ENCODE measurements around the gene HOXC12. TPM values are rescaled to one million over a fixed set of nuclear protein-coding genes. Genes with fewer than 3 reads are reported as not detected.

HOXC12 gene
- total RNA-seq, 6 donors from 2014 or later: not detected

DNA sequence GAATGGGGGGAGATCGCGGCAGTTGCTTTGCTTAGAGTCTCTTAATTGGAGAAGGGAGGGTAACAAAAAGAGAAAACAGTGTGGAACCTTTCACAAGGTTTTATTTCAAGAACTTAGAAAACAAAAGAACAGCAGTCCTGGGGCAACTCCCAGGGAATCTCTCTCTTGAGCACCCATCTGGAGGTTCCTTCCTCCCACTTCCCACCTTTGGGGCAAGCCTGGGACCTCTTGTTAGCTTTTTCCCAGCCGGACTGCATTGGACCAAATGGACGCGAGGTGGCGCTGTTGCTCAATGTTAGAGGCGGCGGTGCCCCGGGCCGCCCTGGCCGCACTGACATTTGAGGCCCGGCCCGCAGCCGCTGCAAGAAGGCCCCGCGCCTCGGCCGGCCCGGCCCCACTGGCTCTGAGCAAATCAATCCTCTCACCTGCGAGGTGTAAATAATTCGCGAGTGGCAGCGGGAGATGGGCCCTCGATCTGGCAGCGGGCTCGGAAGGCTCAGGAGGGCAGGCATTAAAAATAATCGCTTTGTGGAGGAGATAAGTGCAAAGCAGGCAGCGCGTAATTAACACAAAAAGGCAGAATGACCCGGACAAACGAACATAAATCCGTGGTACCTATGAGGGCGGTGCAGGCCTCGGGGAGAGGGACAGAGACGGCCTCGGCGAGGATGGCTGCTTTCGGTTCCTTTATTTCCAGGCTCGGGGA, 51.3 kb downstream of the HOXC12 start:
- Histone ChIP-seq H3K36me3 (no peaks in the 10 kb centered on the region), H3K9me3 (no peaks in the 10 kb centered on the region), H3K27ac (no peak overlapping the region), H3K4me3 (peak overlapping the region in 3 of 4 donors; percentile 19 to 42 (median 37)), H3K4me1 (peaks cover 12 to 27% (median 15%) of the 10 kb centered on the region in 4 donors), H3K27me3 (peaks cover 3 to 93% (median 48%) of the 10 kb centered on the region in 4 donors)
- peak; percentile 89 to 93 for DNase-seq
- TF ChIP-seq POLR2AphosphoS5 (IDR thresholded peaks at IDR 0.05) (no peak), EP300 (IDR thresholded peaks at IDR 0.05) (no peak)
- TF ChIP-seq, protein P1, sequence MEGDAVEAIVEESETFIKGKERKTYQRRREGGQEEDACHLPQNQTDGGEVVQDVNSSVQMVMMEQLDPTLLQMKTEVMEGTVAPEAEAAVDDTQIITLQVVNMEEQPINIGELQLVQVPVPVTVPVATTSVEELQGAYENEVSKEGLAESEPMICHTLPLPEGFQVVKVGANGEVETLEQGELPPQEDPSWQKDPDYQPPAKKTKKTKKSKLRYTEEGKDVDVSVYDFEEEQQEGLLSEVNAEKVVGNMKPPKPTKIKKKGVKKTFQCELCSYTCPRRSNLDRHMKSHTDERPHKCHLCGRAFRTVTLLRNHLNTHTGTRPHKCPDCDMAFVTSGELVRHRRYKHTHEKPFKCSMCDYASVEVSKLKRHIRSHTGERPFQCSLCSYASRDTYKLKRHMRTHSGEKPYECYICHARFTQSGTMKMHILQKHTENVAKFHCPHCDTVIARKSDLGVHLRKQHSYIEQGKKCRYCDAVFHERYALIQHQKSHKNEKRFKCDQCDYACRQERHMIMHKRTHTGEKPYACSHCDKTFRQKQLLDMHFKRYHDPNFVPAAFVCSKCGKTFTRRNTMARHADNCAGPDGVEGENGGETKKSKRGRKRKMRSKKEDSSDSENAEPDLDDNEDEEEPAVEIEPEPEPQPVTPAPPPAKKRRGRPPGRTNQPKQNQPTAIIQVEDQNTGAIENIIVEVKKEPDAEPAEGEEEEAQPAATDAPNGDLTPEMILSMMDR (IDR thresholded peaks at IDR 0.05): peak; percentile 92 to 96 (median 94)
- peak; percentile 84 to 94 for ATAC-seq (ENCODE audit: low FRiP score in 2 of 2)
- WGBS, 2 donors: 7 to 9% methylated on average over 31 to 37 of the region's 39 CpGs

DNA sequence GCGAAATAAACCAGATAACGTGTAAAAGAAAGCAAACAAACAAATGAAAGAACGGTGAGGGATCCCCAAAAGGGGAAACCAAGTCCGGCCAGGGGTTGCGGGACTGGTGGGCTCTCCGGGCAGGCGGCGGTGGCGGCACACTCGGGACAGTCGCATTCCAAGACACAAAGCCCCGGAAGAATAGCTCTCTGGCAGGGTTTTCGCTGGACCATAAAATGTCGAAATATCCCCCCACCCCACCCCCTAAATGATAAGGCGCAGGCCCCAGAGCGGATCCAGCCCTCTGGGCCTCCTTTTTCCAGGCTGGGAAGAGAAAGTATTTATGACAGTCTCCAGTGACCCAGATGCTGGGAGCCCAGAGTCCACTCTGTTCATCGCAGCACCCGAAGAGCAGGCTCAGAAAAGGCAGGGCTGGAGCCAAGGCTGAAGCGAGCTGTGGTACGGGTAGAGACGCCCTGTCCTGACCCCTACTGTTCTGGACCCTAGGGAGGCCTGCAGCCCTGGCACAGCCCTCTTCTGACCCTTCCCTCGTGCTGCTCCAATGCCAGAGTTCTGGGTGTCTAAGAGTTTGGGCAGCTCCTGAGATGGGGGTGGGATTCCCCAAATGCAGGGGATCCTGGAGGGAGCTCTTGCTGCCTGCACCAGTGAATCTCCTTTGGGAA, 52.0 kb downstream of the HOXC12 start:
- Histone ChIP-seq H3K36me3 (no peaks in the 10 kb centered on the region), H3K27ac (no peak overlapping the region), H3K4me1 (peaks cover 13 to 27% (median 17%) of the 10 kb centered on the region in 4 donors), H3K27me3 (peaks cover 3 to 92% (median 47%) of the 10 kb centered on the region in 4 donors), H3K4me3 (peak overlapping the region in 3 of 4 donors; percentile 19 to 42 (median 37)), H3K9me3 (no peaks in the 10 kb centered on the region)
- no peak for ATAC-seq (ENCODE audit: low FRiP score in 2 of 2)
- 15 to 26% methylated on average over 17 to 22 of the region's 22 CpGs for WGBS, 2 donors
- peak in 1 of 2 donors; percentile 57 for DNase-seq
- no peak for TF ChIP-seq POLR2A (IDR thresholded peaks at IDR 0.05)
- no peak for TF ChIP-seq EP300 (IDR thresholded peaks at IDR 0.05)
- TF ChIP-seq, protein P1 (IDR thresholded peaks at IDR 0.05): no peak

DNA sequence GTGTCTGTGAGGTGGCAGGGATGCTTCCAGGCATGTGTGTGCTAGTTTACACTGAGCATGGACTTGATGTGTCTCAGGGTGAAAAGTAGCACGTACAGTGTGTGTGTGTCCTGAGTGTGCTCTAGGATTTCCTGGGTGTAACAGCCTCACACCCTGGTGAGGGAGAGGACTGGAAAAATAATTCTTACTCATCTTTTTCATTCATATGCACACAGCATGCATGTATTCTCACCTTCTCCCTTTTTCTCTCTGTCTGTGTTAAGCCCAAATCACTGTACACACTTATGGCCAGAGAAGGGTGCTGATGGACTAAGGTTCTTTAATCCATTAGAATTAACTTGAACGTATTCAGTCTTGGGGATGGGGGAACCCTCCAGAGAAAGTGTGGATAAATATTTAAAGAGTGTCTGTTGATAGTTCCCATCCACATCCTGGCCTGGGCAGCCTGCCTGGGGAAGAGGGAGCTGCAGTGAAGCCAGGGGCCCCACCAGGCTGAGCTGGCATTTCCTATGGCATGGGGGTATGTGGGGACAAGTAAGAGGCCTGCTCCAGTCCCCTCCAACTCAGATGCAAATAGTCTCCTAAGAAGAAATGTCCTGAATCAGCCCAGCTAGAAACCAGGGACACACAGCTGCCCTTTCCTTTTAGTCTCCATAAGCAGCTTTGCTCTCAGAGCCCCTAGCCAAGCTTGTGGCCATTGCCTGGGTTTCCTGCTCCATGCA, 53.0 kb downstream of the HOXC12 start:
- Histone ChIP-seq H3K4me3 (no peak overlapping the region), H3K9me3 (no peaks in the 10 kb centered on the region), H3K36me3 (no peaks in the 10 kb centered on the region), H3K4me1 (peaks cover 13 to 27% (median 17%) of the 10 kb centered on the region in 4 donors), H3K27me3 (peaks cover 3 to 89% (median 46%) of the 10 kb centered on the region in 4 donors), H3K27ac (no peak overlapping the region)
- TF ChIP-seq, protein P1 (IDR thresholded peaks at IDR 0.05): no peak
- TF ChIP-seq POLR2AphosphoS5 (IDR thresholded peaks at IDR 0.05) (no peak), EP300 (IDR thresholded peaks at IDR 0.05) (no peak), POLR2A (IDR thresholded peaks at IDR 0.05) (no peak)
- 25 to 41% methylated on average over 2 of the region's 2 CpGs for WGBS, 2 donors
- no peak for ATAC-seq (ENCODE audit: low FRiP score in 2 of 2)
- no peak for DNase-seq

DNA sequence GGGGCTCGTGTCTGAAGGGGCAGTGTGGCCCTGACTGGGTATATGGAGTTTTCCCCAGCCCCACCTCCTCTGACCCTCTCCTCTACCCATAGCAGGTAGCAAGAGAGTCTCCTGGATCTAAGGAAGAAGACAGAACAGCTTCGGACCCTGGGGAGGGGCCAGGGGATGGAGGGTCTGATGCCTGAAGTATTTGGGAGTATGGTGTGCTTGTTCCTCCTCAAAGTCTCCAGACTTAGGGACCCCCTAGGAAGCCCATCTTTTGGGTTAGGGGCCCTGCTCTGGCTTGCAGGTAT, 53.5 kb downstream of the HOXC12 start:
- 13 to 28% methylated on average over 2 of the region's 2 CpGs for WGBS, 2 donors
- Histone ChIP-seq H3K4me1 (peaks cover 13 to 27% (median 17%) of the 10 kb centered on the region in 4 donors), H3K27ac (no peak overlapping the region), H3K27me3 (peaks cover 3 to 89% (median 46%) of the 10 kb centered on the region in 4 donors), H3K4me3 (no peak overlapping the region), H3K36me3 (no peaks in the 10 kb centered on the region), H3K9me3 (no peaks in the 10 kb centered on the region)
- no peak for DNase-seq
- no peak for ATAC-seq (ENCODE audit: low FRiP score in 2 of 2)
- TF ChIP-seq POLR2AphosphoS5 (IDR thresholded peaks at IDR 0.05) (no peak), EP300 (IDR thresholded peaks at IDR 0.05) (no peak), POLR2A (IDR thresholded peaks at IDR 0.05) (no peak)

Small RNA genes within 50 kb of the gene (small RNA-seq; reads per million reads assigned to genes)
- gene AC012531.3 (0 reads per million in 4 donors), gene AC012531.4 (0 reads per million in 4 donors), gene MIR196A2 (0.12 to 4.6 (median 0.67) reads per million in 4 donors), gene RF01905 (0 reads per million in 4 donors), gene RF01906 (0 reads per million in 4 donors)

Other genes starting within 250 kb of the HOXC12 start
- 100 to 1,000 TPM; 147 to 605 (median 204) TPM for gene CALCOCO1, start 227.5 kb upstream of the HOXC12 start, total RNA-seq
- gene CISTR, start 202.9 kb upstream of the HOXC12 start, total RNA-seq: not detected
- not detected for gene HOXC13, start 16.1 kb upstream of the HOXC12 start, total RNA-seq
- gene HOXC11, start 18.2 kb downstream of the HOXC12 start, total RNA-seq: not detected
- gene HOTAIR, start 20.1 kb downstream of the HOXC12 start, total RNA-seq: not detected
- not detected for gene HOXC10, start 30.2 kb downstream of the HOXC12 start, total RNA-seq
- gene HOXC9, start 45.3 kb downstream of the HOXC12 start, total RNA-seq: under 1 TPM in 2 of 6 donors, not detected in 4; 0.17 to 0.23 TPM
- gene HOXC8, start 54.1 kb downstream of the HOXC12 start, total RNA-seq: not detected
- under 1 TPM in 2 of 6 donors, not detected in 4; 0.40 to 0.92 TPM for gene HOXC6, start 73.5 kb downstream of the HOXC12 start, total RNA-seq
- under 1 TPM in 3 of 6 donors, not detected in 3; 0.11 to 0.22 (median 0.17) TPM for gene HOXC5, start 78.1 kb downstream of the HOXC12 start, total RNA-seq
- gene HOXC4, start 98.9 kb downstream of the HOXC12 start, total RNA-seq: 1 to 10 TPM in 1 of 6 donors, under 1 TPM in 2, not detected in 3; 0.40 to 1.0 (median 0.59) TPM
- gene SMUG1, start 234.1 kb downstream of the HOXC12 start, total RNA-seq: 10 to 100 TPM; 19.8 to 54.5 (median 28.6) TPM

All from upper lobe of left lung (tissue), 6 donors.